LoVo (cell line): ENCODE measurements around the gene RAB44.

Experiments
- DNase-seq: peaks from one replicate; pipeline ENCODE4 v3.0.0-alpha.2; 2016; ENCODE audit warnings: low spot score

The RAB44 gene

GRCh38 chr6:36771145-36771544, 73.5 kb downstream of the RAB44 start:
- DNase-seq = no peak

- no peak for DNase-seq
These were observed 74.8 kb downstream of the RAB44 start for GRCh38 chr6:36772397-36772796.

- DNase-seq = no peak
These were observed 76.7 kb downstream of the RAB44 start for GRCh38 chr6:36774331-36774730.

- DNase-seq = no peak
These were observed 78.5 kb downstream of the RAB44 start for GRCh38 chr6:36776167-36776566.

GRCh38 chr6:36777801-36778200, 80.2 kb downstream of the RAB44 start:
- DNase-seq = no peak

GRCh38 chr6:36779227-36779626, 81.6 kb downstream of the RAB44 start:
- DNase-seq = no peak

GRCh38 chr6:36780442-36781177, 83.0 kb downstream of the RAB44 start:
- DNase-seq = peak; percentile 16

GRCh38 chr6:36781669-36782068, 84.0 kb downstream of the RAB44 start:
- no peak for DNase-seq
